Osteoblast (primary cell): ENCODE data around the gene ZNF275. TPM values are rescaled to one million over a fixed set of nuclear protein-coding genes. Genes with fewer than 3 reads are reported as not detected.
"Not testable (repeated sequence)": the region's sequence is repeated elsewhere in the genome, so short reads cannot be mapped to it uniquely, and the experiment has no call there.

Experiments used
- DNase-seq: peaks from one replicate; pipeline ENCODE4 v3.0.0; 2011; ENCODE audit warnings: low spot score, mixed read lengths; ENCODE audit not compliant: insufficient read length; ENCODE audit errors: missing footprints
- H2AFZ ChIP-seq: 2 replicates; pipeline ENCODE4 v1.6.0; 2011; ENCODE audit warnings: mild to moderate bottlenecking, low read length
- H3K27ac ChIP-seq: 2 replicates; pipeline ENCODE4 v1.5.1; 2011; ENCODE audit warnings: mild to moderate bottlenecking, low read depth, low read length, moderate library complexity
- H3K27me3 ChIP-seq: 2 replicates; pipeline ENCODE4 v1.6.0; 2012; ENCODE audit warnings: mild to moderate bottlenecking, control low read depth, inconsistent platforms, low read length, moderate library complexity; ENCODE audit not compliant: insufficient read depth
- H3K36me3 ChIP-seq: 2 replicates; pipeline ENCODE4 v1.5.1; 2011; ENCODE audit warnings: mild to moderate bottlenecking, low read length, control low read depth, moderate library complexity; ENCODE audit not compliant: insufficient read depth
- H3K4me1 ChIP-seq: 2 replicates; pipeline ENCODE4 v1.5.1; 2011; ENCODE audit warnings: mild to moderate bottlenecking, low read length, control low read depth, moderate library complexity; ENCODE audit not compliant: insufficient read depth
- H3K4me2 ChIP-seq: 2 replicates; pipeline ENCODE4 v1.6.0; 2011; ENCODE audit warnings: mild to moderate bottlenecking, low read length; ENCODE audit not compliant: insufficient read depth
- H3K4me3 ChIP-seq: fragments of 200-600 bp; sonication (generic); 3 replicates; pipeline ENCODE4 v1.5.1; 2012; ENCODE audit warnings: mild to moderate bottlenecking, low read length, inconsistent platforms; ENCODE audit not compliant: insufficient read depth
- H3K79me2 ChIP-seq: 2 replicates; pipeline ENCODE4 v1.6.0; 2012; ENCODE audit warnings: mild to moderate bottlenecking, low read length, control low read depth, inconsistent platforms; ENCODE audit not compliant: insufficient read depth
- H3K9me3 ChIP-seq: 2 replicates; pipeline ENCODE4 v1.5.1; 2011; ENCODE audit warnings: low read depth, low read length, control low read depth
- H4K20me1 ChIP-seq: 2 replicates; pipeline ENCODE4 v1.6.0; 2012; ENCODE audit warnings: mild to moderate bottlenecking, low read length, control low read depth; ENCODE audit not compliant: insufficient read depth
- total RNA-seq: library from RNA; depleted of rRNA; stranded (reverse); fragments of >200 nt; gene quantifications from 2 replicates; pipeline ENCODE4 v1.2.3, GENCODE V29; 2012
- TF ChIP-seq, protein P1 (sequence below): IDR thresholded peaks from 2 replicates; pipeline ENCODE4 v1.5.1; 2011; ENCODE audit warnings: mild to moderate bottlenecking, low read depth, low read length, moderate library complexity; ENCODE audit errors: extremely low read depth

Gene ZNF275
- total RNA-seq, 1 donor: 11.2 TPM

DNA sequence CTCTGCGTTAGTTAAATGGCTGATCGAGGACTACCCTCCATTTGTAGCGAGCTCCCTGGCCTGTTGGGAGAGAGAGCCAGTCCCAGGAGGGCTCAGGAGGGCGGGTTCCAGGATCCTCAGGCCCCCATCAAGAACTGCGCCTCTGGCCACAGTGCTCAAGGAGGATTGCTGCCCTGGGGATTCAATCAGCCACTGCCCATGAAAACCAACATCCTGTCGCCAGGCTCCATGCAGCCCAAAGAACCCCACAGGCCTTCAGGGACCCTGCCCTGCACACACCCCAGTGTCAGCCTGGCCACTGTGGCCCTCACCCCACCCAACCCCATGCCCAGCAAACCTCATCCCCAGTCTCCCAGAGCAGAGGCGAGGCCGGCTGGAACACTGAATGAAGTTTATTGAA, 16.6 kb upstream of the ZNF275 start:
- TF ChIP-seq, protein P1, sequence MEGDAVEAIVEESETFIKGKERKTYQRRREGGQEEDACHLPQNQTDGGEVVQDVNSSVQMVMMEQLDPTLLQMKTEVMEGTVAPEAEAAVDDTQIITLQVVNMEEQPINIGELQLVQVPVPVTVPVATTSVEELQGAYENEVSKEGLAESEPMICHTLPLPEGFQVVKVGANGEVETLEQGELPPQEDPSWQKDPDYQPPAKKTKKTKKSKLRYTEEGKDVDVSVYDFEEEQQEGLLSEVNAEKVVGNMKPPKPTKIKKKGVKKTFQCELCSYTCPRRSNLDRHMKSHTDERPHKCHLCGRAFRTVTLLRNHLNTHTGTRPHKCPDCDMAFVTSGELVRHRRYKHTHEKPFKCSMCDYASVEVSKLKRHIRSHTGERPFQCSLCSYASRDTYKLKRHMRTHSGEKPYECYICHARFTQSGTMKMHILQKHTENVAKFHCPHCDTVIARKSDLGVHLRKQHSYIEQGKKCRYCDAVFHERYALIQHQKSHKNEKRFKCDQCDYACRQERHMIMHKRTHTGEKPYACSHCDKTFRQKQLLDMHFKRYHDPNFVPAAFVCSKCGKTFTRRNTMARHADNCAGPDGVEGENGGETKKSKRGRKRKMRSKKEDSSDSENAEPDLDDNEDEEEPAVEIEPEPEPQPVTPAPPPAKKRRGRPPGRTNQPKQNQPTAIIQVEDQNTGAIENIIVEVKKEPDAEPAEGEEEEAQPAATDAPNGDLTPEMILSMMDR: no peak

DNA sequence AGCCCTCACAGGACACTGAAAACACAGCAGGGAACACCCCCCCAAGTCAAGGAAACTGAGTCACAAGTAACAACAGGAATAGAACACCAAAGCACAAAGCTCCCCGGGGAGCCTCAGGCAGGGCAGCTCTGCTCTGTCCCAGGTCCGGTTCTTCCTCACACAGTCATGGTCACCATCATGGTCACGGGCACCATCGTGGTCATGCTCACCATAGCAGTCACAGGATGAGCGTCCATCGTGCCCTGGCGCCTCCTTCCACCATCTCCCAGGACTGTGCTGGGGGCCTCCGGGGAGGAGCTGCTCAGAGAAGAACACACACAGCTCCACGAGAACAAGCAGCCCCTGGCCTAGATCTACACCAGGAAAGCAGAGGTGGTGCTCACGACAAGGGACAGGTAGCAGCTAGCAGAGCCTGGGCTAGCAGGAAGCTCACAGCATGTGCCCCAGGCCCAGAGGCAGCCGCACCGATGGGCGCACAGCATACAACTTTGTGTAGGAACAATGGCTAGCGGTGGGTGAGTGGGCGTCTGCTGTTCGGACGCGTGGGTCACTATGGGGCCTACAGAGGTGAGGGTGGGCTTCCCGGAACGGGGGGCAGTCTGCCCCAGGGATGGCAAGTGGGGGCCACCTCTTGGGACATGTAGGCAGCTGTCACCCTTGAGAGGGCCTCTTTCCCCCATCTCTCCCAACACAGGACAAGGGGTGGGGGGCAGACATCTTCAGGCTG, 15.8 kb upstream of the ZNF275 start:
- Histone ChIP-seq H3K4me1 (no peaks in the 10 kb centered on the region), H2AFZ (no peak overlapping the region), H3K36me3 (no peaks in the 10 kb centered on the region), H3K27me3 (peaks cover 8% of the 10 kb centered on the region), H3K27ac (no peak overlapping the region), H3K4me2 (no peak overlapping the region), H3K9me3 (no peaks in the 10 kb centered on the region), H4K20me1 (no peaks in the 10 kb centered on the region), H3K4me3 (no peak overlapping the region), H3K79me2 (no peaks in the 10 kb centered on the region)
- DNase-seq: peak; percentile 62
- TF ChIP-seq, protein P1: no peak

More for the DNA sequence above, 16.6 kb upstream of the ZNF275 start:
- peaks cover 8% of the 10 kb centered on the region for H3K27me3 ChIP-seq
- H3K27ac ChIP-seq: no peak overlapping the region
- H4K20me1 ChIP-seq: no peaks in the 10 kb centered on the region
- no peaks in the 10 kb centered on the region for H3K4me1 ChIP-seq
- H3K9me3 ChIP-seq: no peaks in the 10 kb centered on the region
- peak; percentile 56 for DNase-seq
- H3K36me3 ChIP-seq: no peaks in the 10 kb centered on the region
- H3K4me2 ChIP-seq: no peak overlapping the region
- no peak overlapping the region for H2AFZ ChIP-seq
- no peak overlapping the region for H3K4me3 ChIP-seq
- no peaks in the 10 kb centered on the region for H3K79me2 ChIP-seq

DNA sequence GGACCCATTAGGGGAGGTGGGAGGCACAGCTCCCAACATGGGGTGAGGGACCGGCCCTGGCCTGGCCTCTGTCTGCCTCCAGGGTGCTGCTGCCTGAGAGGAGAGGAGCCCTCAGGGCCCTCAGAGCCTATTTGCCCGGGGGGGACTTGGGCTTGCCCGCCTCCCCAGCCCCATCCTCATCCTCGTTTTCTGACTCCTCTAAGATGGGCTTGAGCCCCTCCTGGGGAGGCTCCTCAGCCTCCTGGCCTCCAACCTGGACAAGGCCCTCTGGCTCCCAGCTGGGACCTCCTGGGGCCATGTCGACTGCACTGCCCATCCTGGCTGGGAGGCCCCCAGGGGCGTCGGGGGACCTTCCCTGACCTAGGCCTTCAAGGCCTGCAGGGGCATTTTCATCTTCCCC, 15.1 kb upstream of the ZNF275 start:
- no peak overlapping the region for H2AFZ ChIP-seq
- H3K27me3 ChIP-seq: peaks cover 8% of the 10 kb centered on the region
- H3K79me2 ChIP-seq: no peaks in the 10 kb centered on the region
- H3K36me3 ChIP-seq: no peaks in the 10 kb centered on the region
- H3K4me1 ChIP-seq: no peaks in the 10 kb centered on the region
- DNase-seq: peak; percentile 62
- H3K27ac ChIP-seq: no peak overlapping the region
- no peak overlapping the region for H3K4me2 ChIP-seq
- no peaks in the 10 kb centered on the region for H3K9me3 ChIP-seq
- no peaks in the 10 kb centered on the region for H4K20me1 ChIP-seq
- H3K4me3 ChIP-seq: no peak overlapping the region
- TF ChIP-seq, protein P1: no peak

DNA sequence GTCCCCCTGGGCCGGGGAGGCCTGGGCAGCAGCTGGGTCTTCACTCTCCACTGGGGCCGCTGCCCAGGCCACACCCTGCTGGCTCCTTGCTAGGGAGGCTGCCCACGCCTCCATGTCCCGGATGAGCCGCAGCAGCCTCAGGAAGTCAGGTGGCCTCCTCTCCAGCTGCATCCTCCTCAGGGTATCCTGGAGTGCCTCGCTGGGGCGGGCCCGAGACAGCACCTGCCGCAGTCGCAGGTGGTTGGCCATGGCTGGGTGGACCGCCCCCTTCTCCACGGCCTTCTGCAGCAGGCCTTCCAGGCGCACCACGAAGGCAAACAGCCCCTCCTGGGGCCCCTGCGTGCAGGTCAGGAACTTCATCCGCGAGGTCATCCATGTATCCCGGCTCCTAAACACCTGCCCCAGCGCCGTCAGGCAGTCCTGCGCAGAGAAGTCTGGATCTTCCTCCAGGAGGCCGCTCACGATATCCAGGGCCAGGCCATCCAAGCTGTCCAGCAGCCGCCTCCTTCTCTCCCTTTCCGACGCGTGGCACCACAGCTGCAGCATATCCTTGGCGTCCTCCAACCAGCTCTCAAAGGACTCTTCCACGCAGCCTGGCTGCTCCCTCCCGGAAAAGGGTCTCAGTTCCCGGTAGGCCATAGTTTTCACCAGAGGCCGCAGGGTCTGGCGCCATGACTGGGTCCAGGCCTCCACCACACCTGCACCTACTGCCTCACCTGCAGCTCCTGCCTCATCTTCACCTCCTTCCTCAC, 14.5 kb upstream of the ZNF275 start:
- Histone ChIP-seq H3K4me2 (no peak overlapping the region), H3K9me3 (no peaks in the 10 kb centered on the region), H4K20me1 (no peaks in the 10 kb centered on the region), H3K4me3 (no peak overlapping the region), H3K79me2 (no peaks in the 10 kb centered on the region), H3K27ac (no peak overlapping the region), H2AFZ (no peak overlapping the region), H3K27me3 (peaks cover 9% of the 10 kb centered on the region), H3K36me3 (no peaks in the 10 kb centered on the region), H3K4me1 (no peaks in the 10 kb centered on the region)
- TF ChIP-seq, protein P1: no peak
- DNase-seq: peak; percentile 34

DNA sequence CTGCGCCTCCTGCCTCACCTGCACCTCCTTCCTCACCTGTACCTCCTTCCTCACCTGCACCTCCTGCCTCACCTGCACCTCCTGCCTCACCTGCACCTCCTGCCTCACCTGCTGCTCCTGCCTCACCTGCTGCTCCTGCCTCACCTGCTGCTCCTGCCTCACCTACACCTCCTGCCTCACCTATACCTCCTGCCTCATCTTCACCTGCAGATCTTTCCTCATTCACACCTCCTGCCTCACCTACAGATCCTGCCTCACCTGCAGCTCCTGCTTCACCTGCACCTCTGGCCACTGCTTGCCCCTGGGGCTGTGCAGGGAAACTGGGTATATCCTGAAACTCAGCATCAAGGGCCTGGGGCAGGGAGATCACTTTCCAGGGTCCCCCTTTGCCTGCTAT, 13.9 kb upstream of the ZNF275 start:
- H3K36me3 ChIP-seq, H3K27ac ChIP-seq, H4K20me1 ChIP-seq, H3K4me2 ChIP-seq, H3K4me1 ChIP-seq, H3K9me3 ChIP-seq, H2AFZ ChIP-seq, DNase-seq, H3K79me2 ChIP-seq, H3K4me3 ChIP-seq: not testable (repeated sequence)
- H3K27me3 ChIP-seq: peaks cover 13% of the 10 kb centered on the region
